Mucosa of rectum (tissue), 2 donors: ENCODE results near the gene TENT5A.
"Not testable (repeated sequence)": the region's sequence is repeated elsewhere in the genome, so short reads cannot be mapped to it uniquely, and the experiment has no call there.

Experiments used
- H3K27ac ChIP-seq, 2 donors: one replicate each; pipeline ENCODE4 v1.7.0; 2013; ENCODE audit warnings: inconsistent platforms in 2 of 2, low read depth in 2 of 2, low read length in 2 of 2
- H3K27me3 ChIP-seq, 2 donors: one replicate each; pipeline ENCODE4 v1.7.0; 2013; ENCODE audit warnings: low read length in 2 of 2; ENCODE audit not compliant: control insufficient read depth in 2 of 2, insufficient read depth in 2 of 2
- H3K36me3 ChIP-seq, 2 donors: one replicate each; pipeline ENCODE4 v1.7.0; 2013; ENCODE audit warnings: low read length in 2 of 2; ENCODE audit not compliant: control insufficient read depth in 2 of 2, insufficient read depth in 2 of 2
- H3K4me1 ChIP-seq, 2 donors: one replicate each; pipeline ENCODE4 v1.7.0; 2013; ENCODE audit warnings: low read length in 2 of 2, mild to moderate bottlenecking in 1 of 2; ENCODE audit not compliant: control insufficient read depth in 2 of 2, insufficient read depth in 2 of 2
- H3K4me3 ChIP-seq, 2 donors: one replicate each; pipeline ENCODE4 v1.7.0; 2013; ENCODE audit warnings: low read length in 2 of 2
- H3K9ac ChIP-seq, 2 donors: one replicate each; pipeline ENCODE4 v1.7.0; 2013; ENCODE audit warnings: low read length in 2 of 2, low read depth in 1 of 2, mild to moderate bottlenecking in 1 of 2
- H3K9me3 ChIP-seq, 2 donors: one replicate each; pipeline ENCODE4 v1.7.0; 2013; ENCODE audit warnings: low read length in 2 of 2; ENCODE audit not compliant: control insufficient read depth in 2 of 2
- donor health status: healthy.
- donor health status: Normal muscosa, but diverticular disease.

TENT5A gene

DNA sequence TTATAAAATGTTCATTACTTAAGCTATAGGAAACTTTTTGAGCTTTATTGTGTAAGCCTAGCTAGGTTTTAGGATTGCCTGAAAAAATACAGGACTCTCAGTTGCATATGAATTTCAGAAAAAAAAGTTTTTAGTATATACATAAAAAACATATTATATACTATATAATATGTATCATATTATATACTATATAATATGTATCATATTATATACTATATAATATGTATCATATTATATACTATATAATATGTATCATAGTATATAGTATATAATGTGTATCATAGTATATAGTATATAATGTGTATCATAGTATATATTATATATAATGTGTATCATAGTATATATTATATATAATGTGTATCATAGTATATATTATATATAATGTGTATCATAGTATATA, 11.9 kb downstream of the TENT5A start:
- H3K27ac ChIP-seq, H3K36me3 ChIP-seq, H3K4me1 ChIP-seq, H3K9me3 ChIP-seq, H3K9ac ChIP-seq, H3K27me3 ChIP-seq, H3K4me3 ChIP-seq: not testable (repeated sequence)

DNA sequence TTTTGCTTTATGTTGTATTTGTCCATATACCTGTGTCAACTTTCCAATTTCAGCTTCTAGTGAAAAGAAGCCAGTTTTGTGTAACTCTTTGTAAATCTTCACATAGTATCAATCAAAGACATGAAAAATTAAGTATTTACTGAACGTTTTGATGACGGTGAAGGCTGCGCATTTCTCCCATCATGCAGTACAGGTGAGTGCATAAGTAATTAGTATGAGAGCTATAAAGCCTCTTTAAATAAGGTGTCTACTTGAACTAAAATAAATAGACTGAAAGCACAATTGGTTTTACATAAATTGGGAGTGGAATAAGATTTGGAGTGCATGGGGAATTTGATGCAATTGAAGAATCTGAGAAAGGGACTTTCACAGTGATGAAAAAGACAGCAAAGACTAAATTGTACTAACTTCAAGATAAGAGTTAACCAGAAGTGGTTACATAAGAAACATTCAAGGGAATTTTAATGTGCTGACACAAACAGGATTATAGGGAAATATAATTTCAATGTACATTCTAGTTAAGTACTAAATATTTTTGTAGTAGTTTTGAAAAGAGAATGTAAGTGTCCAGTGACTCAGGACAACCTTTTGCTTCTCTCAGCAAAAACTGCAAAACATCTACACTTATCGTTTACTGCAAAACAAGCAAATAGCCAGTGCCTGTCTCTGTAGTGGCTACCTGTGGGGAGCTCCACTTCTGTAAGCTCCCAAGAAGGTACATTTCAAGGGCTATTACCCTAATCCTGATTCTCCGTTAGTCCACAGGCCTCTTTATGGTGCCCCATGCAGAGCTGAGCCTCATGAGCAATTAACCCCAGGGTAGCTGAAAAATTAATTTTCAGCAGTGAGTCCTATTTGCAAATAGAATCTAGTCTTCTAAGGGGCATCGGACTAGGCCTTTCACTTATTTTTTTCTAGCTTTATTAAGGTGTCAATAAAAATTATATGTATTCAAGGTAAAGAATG, 13.0 kb downstream of the TENT5A start:
- Histone ChIP-seq H3K4me1 (no peaks in the 10 kb centered on the region), H3K9me3 (no peaks in the 10 kb centered on the region), H3K36me3 (no peaks in the 10 kb centered on the region), H3K4me3 (no peak overlapping the region), H3K27me3 (no peaks in the 10 kb centered on the region), H3K9ac (no peak overlapping the region), H3K27ac (no peak overlapping the region)

DNA sequence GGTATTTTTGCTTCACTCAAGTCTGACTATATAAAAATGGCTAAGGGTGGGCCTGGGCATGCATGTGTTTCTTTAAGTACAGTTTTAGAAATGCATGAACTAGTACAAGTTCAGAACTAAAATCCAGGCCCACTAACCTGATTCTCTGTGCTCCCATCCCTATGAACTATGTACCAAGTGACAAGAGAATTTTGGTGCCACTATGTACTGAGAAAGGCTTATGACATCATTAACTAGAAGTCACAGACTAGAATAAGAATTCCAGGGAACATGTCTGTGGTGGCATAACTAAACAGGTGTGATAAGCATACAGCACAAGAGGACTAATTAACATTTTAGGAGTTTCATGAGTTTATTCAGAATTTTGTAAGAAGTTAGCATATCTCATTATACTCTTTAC, 16.1 kb downstream of the TENT5A start:
- Histone ChIP-seq H3K9ac (no peak overlapping the region), H3K27ac (no peak overlapping the region), H3K9me3 (no peaks in the 10 kb centered on the region)

DNA sequence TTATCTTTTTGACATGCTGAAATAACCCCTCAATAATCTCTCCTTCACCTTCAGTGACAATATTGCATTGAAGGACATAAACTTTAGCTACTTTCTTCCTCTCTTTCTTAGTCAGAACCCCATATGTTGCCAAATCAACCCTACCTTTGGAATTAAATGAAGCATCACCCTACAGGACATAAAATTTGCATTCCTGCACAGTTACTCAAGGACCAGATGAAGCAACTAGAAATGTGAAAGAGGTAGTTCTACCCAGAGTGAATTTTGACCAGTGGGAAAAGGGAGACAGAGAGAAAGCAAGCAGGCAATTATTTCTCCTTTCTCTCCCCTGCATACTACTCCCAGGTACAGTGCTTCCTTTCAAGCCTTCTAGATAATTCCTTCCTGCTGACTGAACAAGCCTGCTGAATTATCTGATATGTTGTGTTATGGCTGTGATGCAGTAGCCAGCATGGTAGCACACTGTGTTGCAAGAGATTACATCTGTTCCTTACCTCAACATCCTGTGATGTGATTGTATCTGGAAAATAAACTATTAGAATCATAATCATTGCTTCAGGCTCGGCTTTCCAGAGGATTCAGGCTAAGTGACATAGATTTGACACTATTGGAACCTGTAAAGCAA, 16.6 kb downstream of the TENT5A start:
- Histone ChIP-seq H3K27me3 (no peaks in the 10 kb centered on the region), H3K9ac (no peak overlapping the region), H3K4me1 (no peaks in the 10 kb centered on the region), H3K9me3 (no peaks in the 10 kb centered on the region), H3K27ac (no peak overlapping the region), H3K36me3 (no peaks in the 10 kb centered on the region), H3K4me3 (no peak overlapping the region)

More for the DNA sequence above, 16.1 kb downstream of the TENT5A start:
- Histone ChIP-seq H3K27me3 (no peaks in the 10 kb centered on the region), H3K36me3 (no peaks in the 10 kb centered on the region), H3K4me1 (no peaks in the 10 kb centered on the region), H3K4me3 (no peak overlapping the region)

DNA sequence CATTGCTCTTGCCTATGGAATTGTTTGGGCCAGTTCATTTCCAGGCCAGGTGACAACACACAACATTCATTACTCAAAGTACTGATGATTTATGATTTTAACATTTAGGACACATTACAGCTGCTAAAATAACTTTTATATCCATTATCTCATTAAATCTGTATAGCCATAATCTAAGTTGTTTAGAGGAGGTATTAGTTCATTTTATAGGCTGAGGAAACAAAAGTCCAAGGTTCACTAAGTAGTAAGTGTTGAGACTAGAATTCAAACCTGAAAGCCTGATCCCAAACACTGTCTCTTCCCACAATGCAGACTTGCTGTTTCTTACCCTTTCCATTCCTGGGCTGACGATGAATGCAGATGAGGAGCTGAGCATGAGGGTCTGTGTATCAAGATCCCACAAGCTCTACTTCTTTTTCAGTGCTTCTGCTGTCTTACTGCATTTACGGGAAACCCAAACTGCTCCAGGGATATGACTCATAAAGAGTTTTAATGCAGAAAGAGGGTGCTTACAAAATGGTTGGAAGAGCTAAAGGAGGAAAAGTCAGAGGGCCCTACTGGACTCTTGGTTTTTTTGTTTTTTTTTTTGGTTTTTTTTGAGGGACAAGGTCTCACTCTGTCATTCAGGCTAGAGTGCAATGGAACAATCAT, 17.9 kb downstream of the TENT5A start:
- H3K4me1 ChIP-seq = no peaks in the 10 kb centered on the region
- no peaks in the 10 kb centered on the region for H3K27me3 ChIP-seq
- H3K27ac ChIP-seq = no peak overlapping the region
- H3K4me3 ChIP-seq = no peak overlapping the region
- H3K9ac ChIP-seq = no peak overlapping the region
- no peaks in the 10 kb centered on the region for H3K9me3 ChIP-seq
- no peaks in the 10 kb centered on the region for H3K36me3 ChIP-seq

DNA sequence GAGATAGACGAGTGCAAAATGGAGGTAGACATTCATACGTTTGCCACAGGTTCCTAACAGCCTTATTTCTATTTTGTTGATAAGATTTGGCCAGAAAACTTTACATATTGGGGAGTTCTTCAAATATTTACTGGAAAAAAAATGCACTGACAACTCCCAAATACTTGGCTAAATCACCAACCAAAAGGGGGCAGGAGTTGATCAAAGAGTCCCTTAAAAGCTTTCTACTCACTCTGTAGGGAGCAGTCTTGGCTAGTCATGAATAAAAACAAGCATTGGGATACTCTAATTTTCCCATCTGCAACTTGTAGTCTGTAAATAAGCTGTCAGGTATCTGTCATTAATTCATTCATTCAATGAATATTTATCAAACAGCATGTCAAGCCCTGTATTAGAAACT, 18.4 kb downstream of the TENT5A start:
- Histone ChIP-seq H3K27ac (no peak overlapping the region), H3K27me3 (no peaks in the 10 kb centered on the region), H3K36me3 (no peaks in the 10 kb centered on the region), H3K4me3 (no peak overlapping the region), H3K9me3 (no peaks in the 10 kb centered on the region), H3K4me1 (no peaks in the 10 kb centered on the region), H3K9ac (no peak overlapping the region)

DNA sequence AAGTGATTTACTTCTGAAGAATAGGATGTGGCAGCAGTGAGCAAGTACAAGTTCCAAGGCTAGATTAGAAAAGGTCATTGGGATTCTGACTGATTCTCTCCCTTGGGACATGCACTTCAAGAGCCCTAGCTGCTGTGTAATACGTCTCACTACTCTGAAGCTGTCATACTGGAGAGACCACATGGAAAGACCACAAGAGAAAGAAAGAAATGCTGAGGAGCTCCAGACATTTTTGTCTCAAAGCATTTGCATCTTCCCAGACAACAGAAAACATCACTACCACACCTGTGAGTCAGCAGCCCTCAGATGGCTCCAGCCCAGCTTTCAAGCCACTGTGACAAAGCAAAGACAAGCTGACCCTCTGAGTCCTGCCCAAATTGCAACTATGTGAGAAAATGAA, 20.7 kb downstream of the TENT5A start:
- no peak overlapping the region for H3K27ac ChIP-seq
- no peaks in the 10 kb centered on the region for H3K36me3 ChIP-seq
- H3K9ac ChIP-seq = no peak overlapping the region
- no peaks in the 10 kb centered on the region for H3K27me3 ChIP-seq
- no peak overlapping the region for H3K4me3 ChIP-seq
- H3K9me3 ChIP-seq = no peaks in the 10 kb centered on the region
- no peaks in the 10 kb centered on the region for H3K4me1 ChIP-seq

DNA sequence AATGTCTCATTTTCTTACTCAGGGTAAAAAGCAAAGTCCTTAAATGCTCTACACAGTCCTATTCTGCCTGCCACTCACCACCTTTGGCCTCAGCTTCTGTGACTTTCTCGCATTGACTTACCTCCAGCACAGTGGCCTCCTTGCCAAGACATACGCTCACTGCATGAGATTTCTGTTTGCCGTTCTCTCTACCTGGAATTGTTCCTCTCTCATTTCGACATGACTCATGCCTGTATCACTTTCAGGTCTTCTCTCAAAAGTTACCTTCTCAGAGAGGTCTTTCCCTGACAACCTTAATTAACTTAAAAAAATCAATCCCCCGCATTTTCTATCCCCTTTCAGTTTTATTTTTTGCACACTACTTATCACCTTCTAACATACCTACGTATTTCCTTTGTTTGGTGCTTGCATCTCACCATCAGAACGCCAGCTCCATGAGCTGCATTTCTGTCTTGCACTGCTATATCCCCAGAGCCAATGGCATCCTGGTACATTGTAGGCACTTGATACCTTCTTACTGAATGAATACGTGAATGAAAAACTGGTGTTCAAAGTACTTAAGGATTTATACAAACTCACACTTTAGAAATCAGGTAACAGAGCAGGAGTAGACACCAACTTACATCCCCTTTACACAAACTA, 24.5 kb downstream of the TENT5A start:
- H3K4me1 ChIP-seq = no peaks in the 10 kb centered on the region
- H3K9me3 ChIP-seq = no peaks in the 10 kb centered on the region
- no peak overlapping the region for H3K4me3 ChIP-seq

DNA sequence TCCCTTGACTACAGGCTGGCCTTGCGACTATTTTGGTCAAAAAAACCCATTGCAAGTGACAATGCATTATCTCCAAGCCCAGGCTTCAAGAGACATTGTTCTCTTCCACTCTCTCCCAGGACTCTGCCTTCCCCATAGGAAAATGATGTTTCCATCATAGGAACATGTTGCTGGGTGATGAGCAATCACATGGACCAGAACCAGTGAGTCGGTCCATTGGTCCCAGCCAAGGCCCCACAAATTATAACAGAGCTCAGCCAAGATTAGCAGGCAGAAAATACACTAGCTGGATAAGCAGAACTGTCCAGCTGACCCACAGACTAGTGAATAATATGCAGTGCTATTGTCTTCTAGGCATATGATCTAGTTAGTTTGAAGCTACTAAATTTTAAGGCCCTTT, 27.4 kb downstream of the TENT5A start:
- Histone ChIP-seq H3K4me1 (no peaks in the 10 kb centered on the region), H3K27ac (no peak overlapping the region), H3K9me3 (no peaks in the 10 kb centered on the region), H3K36me3 (no peaks in the 10 kb centered on the region), H3K9ac (no peak overlapping the region), H3K4me3 (no peak overlapping the region), H3K27me3 (no peaks in the 10 kb centered on the region)

More for the DNA sequence above, 24.5 kb downstream of the TENT5A start:
- Histone ChIP-seq H3K36me3 (no peaks in the 10 kb centered on the region), H3K9ac (no peak overlapping the region), H3K27me3 (no peaks in the 10 kb centered on the region), H3K27ac (no peak overlapping the region)
